Activated T-helper 17 cell treated with anti-CD3 and anti-CD28 coated beads, Interleukin-2, amount 50 U/mL, for 72 hours (primary cell): Measurements from ENCODE around the gene POU3F2. TPM values are rescaled to one million over a fixed set of nuclear protein-coding genes. Genes with fewer than 3 reads are reported as not detected.

Experiments used
- total RNA-seq, 2 donors: library from RNA; stranded (reverse); gene quantifications; one replicate each; pipeline ENCODE4 v1.2.3, GENCODE V29; 2022

Gene POU3F2
- total RNA-seq, 2 donors from 2014 or later, result not detected

Other genes with a start within 250 kb of the POU3F2 start
- gene FBXL4, start 113.4 kb downstream of the POU3F2 start, total RNA-seq, result 10 to 100 TPM; 10.6 to 12.9 TPM